Measurements from ENCODE around the gene LIN7C. TPM values are rescaled to one million over a fixed set of nuclear protein-coding genes. Genes with fewer than 3 reads are reported as not detected.

LIN7C gene
- total RNA-seq, 1 experiment from 2014 or later, result 26.6 TPM

DNA sequence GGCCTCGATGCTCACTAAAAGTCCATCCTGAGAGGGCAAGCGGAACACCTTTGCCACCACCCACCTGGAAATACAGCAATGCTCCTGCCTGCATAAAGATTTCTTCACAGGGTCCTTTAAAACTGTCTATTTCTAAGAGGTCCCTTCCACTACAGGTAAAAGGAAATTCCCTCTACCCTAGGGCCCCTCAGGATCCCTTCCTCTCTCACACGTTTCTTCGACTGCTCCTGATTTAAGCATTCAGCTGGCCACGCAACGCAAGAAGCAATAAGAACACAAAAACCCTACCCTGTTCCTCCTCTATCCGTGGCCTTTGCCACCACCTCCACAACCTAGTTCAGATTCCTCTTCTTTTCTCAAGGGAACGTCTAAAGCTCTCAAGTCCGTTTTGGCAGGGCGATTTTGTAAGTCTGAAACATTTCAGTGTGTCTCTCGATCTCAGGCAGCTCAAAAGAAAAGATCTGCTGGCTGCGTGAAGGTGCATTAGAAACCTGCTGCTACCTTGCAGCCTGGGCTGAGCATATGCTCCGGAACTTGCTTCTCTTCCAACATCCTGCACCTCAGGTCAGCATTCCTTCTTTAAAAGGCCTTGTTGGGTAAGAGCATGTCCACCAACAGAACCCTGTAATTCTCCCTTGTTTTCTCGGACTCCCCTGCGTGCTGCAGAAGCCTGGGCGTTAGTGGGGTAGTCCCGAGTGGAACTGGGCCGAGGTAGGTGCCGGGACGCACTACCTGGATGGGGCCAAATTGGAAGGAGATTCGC lies 35.6 kb downstream of the LIN7C start:
- no peak for ATAC-seq
- H2AFZ ChIP-seq (ENCODE audit: low read length), result peak overlapping the region; percentile 78
- ChIA-PET CTCF (interaction anchor here (0.6 kb wide), 1 partner anchor 174 kb away, joined by 3 read pairs; no protein-coding TSS in a partner anchor), POLR2A (ENCODE audit: unreplicated experiment) (interaction anchor here (0.6 kb wide), 1 partner anchor 1826 kb away, joined by 3 read pairs; no protein-coding TSS in a partner anchor)
- no peaks in the 10 kb centered on the region for H3K9me3 ChIP-seq (ENCODE audit: low read length)
- H3K4me1 ChIP-seq (ENCODE audit: insufficient read depth, low read length), result peaks cover 42% of the 10 kb centered on the region
- peak; percentile 43 for DNase-seq
- peak overlapping the region; percentile 10 for H3K27ac ChIP-seq (ENCODE audit: low read length)
- no peaks in the 10 kb centered on the region for H3K27me3 ChIP-seq (ENCODE audit: low read length)
- H3F3A ChIP-seq (ENCODE audit: low read length, unreplicated experiment), result no peaks in the 10 kb centered on the region
- peak overlapping the region; percentile 66 for H3K9ac ChIP-seq (ENCODE audit: low read length)
- peak overlapping the region; percentile 81 for H3K4me3 ChIP-seq (ENCODE audit: low read length)
- peak overlapping the region; percentile 94 for H3K4me2 ChIP-seq (ENCODE audit: low read length)
- intact Hi-C loops (cut with micrococcal nuclease), result loop anchor here (1.0 to 5.0 kb wide), 2 partner anchors 108 to 174 kb away; partner anchors contain the start of gene CCDC34
- TSS peak; percentile 28 for BruUV-seq (replicated peaks)
- no peaks in the 10 kb centered on the region for H3K9me2 ChIP-seq (replicated peaks; ENCODE audit: low read length)
- H4K20me1 ChIP-seq (ENCODE audit: low read length), result no peaks in the 10 kb centered on the region
- no peaks in the 10 kb centered on the region for H3K36me3 ChIP-seq (ENCODE audit: low read depth, low read length)
- peaks cover 57% of the 10 kb centered on the region for H3K79me2 ChIP-seq (ENCODE audit: low read length)
- TF ChIP-seq EZH2 (IDR thresholded peaks at IDR 0.05; ENCODE audit: low read length, unreplicated experiment) (no peak), EZH2phosphoT487 (IDR thresholded peaks at IDR 0.05; ENCODE audit: borderline replicate concordance, low read length) (no peak), CTCF (conservative IDR thresholded peaks at IDR 0.05; ENCODE audit: low read depth, low read length) (no peak)

DNA sequence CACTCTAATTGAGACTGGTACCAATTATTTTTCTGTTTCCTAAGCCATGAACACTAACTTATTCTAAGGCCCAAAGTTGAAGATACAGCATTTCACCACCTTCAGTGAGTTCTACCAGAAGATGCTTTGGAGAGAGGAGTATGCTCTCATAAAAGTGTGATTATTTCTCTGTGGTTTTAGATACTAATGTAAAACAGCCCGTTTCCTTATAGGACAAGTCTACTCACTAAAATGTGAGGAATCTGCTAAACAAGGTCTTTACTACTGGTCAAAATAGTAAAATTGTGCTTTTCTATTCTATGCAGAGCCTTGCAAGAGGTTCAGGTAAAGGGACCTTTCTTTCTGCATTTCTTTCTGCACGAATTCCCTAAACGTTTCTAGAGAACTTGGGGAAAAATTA lies 36.4 kb downstream of the LIN7C start:
- no peaks in the 10 kb centered on the region for H3K36me3 ChIP-seq (ENCODE audit: low read depth, low read length)
- peak overlapping the region; percentile 94 for H3K4me2 ChIP-seq (ENCODE audit: low read length)
- no peaks in the 10 kb centered on the region for H3K27me3 ChIP-seq (ENCODE audit: low read length)
- peaks cover 66% of the 10 kb centered on the region for H3K79me2 ChIP-seq (ENCODE audit: low read length)
- intact Hi-C loops (cut with micrococcal nuclease), result loop anchor here (1.0 to 5.0 kb wide), 2 partner anchors 107 to 173 kb away; partner anchors contain the start of gene CCDC34
- no peaks in the 10 kb centered on the region for H3K9me2 ChIP-seq (replicated peaks; ENCODE audit: low read length)
- no peak overlapping the region for H3K27ac ChIP-seq (ENCODE audit: low read length)
- H3K9me3 ChIP-seq (ENCODE audit: low read length), result no peaks in the 10 kb centered on the region
- peak overlapping the region; percentile 81 for H3K4me3 ChIP-seq (ENCODE audit: low read length)
- no peaks in the 10 kb centered on the region for H3F3A ChIP-seq (ENCODE audit: low read length, unreplicated experiment)
- CTCF ChIA-PET, result no interaction called here
- H4K20me1 ChIP-seq (ENCODE audit: low read length), result no peaks in the 10 kb centered on the region
- ATAC-seq (no peak), DNase-seq (no peak)
- no peak for TF ChIP-seq EZH2 (IDR thresholded peaks at IDR 0.05; ENCODE audit: low read length, unreplicated experiment)
- no peak for TF ChIP-seq CTCF (conservative IDR thresholded peaks at IDR 0.05; ENCODE audit: low read depth, low read length)
- no peak for TF ChIP-seq EZH2phosphoT487 (IDR thresholded peaks at IDR 0.05; ENCODE audit: borderline replicate concordance, low read length)
- H3K4me1 ChIP-seq (ENCODE audit: insufficient read depth, low read length), result peaks cover 50% of the 10 kb centered on the region
- H3K9ac ChIP-seq (ENCODE audit: low read length), result peak overlapping the region; percentile 66
- BruUV-seq (replicated peaks), result no TSS peak
- no peak overlapping the region for H2AFZ ChIP-seq (ENCODE audit: low read length)
- POLR2A ChIA-PET (ENCODE audit: unreplicated experiment), result no interaction called here
